ENCODE data around the gene SPTBN1.

The SPTBN1 gene

DNA sequence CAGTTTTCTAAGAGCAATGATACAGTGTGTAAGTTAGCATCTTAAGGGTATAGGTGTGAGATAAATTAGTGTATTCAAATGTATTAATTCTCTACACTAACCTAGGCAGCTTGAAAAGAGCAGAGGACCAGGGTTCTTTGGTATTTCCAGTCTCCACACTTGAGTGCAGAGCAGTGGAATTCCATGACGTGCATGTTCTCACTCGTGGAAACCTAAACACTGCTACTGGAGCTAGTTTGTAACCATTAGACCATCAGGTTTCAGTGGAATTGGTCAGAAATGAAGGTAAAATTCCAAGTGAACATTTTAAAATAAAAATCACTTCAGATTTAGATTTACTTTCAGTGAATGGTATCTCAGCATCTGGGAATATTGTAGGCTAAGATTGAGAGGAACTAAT, 9.0 kb downstream of the SPTBN1 start:
- TF ChIP-seq, protein P1, sequence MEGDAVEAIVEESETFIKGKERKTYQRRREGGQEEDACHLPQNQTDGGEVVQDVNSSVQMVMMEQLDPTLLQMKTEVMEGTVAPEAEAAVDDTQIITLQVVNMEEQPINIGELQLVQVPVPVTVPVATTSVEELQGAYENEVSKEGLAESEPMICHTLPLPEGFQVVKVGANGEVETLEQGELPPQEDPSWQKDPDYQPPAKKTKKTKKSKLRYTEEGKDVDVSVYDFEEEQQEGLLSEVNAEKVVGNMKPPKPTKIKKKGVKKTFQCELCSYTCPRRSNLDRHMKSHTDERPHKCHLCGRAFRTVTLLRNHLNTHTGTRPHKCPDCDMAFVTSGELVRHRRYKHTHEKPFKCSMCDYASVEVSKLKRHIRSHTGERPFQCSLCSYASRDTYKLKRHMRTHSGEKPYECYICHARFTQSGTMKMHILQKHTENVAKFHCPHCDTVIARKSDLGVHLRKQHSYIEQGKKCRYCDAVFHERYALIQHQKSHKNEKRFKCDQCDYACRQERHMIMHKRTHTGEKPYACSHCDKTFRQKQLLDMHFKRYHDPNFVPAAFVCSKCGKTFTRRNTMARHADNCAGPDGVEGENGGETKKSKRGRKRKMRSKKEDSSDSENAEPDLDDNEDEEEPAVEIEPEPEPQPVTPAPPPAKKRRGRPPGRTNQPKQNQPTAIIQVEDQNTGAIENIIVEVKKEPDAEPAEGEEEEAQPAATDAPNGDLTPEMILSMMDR (IDR thresholded peaks at IDR 0.05): no peak
- H3K27ac Mint-ChIP-seq: no peak overlapping the region

DNA sequence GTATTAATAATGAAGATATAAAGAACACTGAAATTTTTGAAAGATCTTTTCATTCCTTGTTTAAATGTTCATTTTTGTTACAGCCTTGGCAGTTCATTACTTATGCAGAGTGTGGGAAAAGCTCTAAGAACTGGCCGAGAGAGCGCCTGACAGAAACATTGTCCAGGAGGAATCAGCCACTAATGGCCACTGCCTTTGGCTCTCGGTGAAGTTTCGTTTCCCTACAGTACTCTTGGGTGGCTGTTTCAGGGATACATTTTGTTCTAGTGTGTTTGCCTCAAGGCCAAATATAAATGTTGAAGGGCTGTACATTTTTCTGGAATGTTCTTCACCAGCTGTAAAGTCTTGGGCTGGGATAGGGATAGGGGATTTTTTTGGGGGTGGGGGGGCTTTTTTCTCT, 10.7 kb downstream of the SPTBN1 start:
- Mint-ChIP-seq H3K4me1 (peaks cover 15% of the 10 kb centered on the region), H3K27me3 (ENCODE audit: low read depth, poor library complexity) (no peaks in the 10 kb centered on the region), H3K27ac (no peak overlapping the region), H3K9me3 (no peaks in the 10 kb centered on the region), H3K4me3 (no peak overlapping the region), H3K36me3 (ENCODE audit: low read depth) (no peaks in the 10 kb centered on the region)
- TF ChIP-seq, protein P1 (IDR thresholded peaks at IDR 0.05): no peak
- DNase-seq: no peak

More for the DNA sequence above, 9.0 kb downstream of the SPTBN1 start:
- no peaks in the 10 kb centered on the region for H3K9me3 Mint-ChIP-seq
- H3K36me3 Mint-ChIP-seq (ENCODE audit: low read depth): no peaks in the 10 kb centered on the region
- H3K4me1 Mint-ChIP-seq: peaks cover 11% of the 10 kb centered on the region
- DNase-seq: no peak
- no peak overlapping the region for H3K4me3 Mint-ChIP-seq
- no peaks in the 10 kb centered on the region for H3K27me3 Mint-ChIP-seq (ENCODE audit: low read depth, poor library complexity)

GRCh38 chr2:54468673-54469072, 12.5 kb downstream of the SPTBN1 start:
- Mint-ChIP-seq H3K4me3 (no peak overlapping the region), H3K27me3 (ENCODE audit: low read depth, poor library complexity) (no peaks in the 10 kb centered on the region), H3K4me1 (peaks cover 15% of the 10 kb centered on the region), H3K36me3 (ENCODE audit: low read depth) (no peaks in the 10 kb centered on the region), H3K27ac (no peak overlapping the region), H3K9me3 (no peaks in the 10 kb centered on the region)
- DNase-seq: no peak
- TF ChIP-seq, protein P1 (IDR thresholded peaks at IDR 0.05): no peak

DNA sequence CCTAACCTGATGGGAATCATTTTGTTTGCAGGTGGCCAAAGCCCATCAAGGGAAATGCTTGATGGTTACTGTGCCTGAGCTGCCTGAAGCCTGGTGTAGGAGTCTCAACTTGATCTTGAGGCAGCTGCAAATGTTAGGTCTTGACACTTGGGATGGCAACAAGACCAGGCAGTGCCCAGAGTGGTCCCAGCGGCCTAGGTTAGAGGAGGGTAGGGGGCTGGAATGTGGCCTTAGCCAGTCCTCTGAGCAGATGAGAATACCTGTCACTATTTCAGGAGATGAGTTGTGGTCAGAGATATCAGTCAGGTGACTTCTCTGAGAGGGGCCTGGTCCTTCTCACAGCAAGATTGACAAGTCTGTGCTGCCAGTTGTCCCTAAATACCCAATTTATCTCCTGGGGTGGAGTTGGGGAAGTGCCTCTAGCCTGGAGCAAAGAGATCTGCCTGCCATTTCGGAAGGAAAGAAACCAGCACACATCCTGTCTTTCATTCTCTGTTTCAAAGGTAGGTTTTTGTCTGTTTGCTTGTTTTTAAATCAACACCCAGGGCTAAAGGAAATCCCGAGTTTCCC, 13.4 kb downstream of the SPTBN1 start:
- H3K36me3 Mint-ChIP-seq (ENCODE audit: low read depth): no peaks in the 10 kb centered on the region
- DNase-seq: no peak
- H3K27me3 Mint-ChIP-seq (ENCODE audit: low read depth, poor library complexity): no peaks in the 10 kb centered on the region
- no peak overlapping the region for H3K27ac Mint-ChIP-seq
- H3K4me3 Mint-ChIP-seq: no peak overlapping the region
- TF ChIP-seq, protein P1 (IDR thresholded peaks at IDR 0.05): no peak
- peaks cover 15% of the 10 kb centered on the region for H3K4me1 Mint-ChIP-seq
- no peaks in the 10 kb centered on the region for H3K9me3 Mint-ChIP-seq

GRCh38 chr2:54470266-54470938, 14.3 kb downstream of the SPTBN1 start:
- H3K27me3 Mint-ChIP-seq (ENCODE audit: low read depth, poor library complexity): no peaks in the 10 kb centered on the region
- TF ChIP-seq, protein P1 (IDR thresholded peaks at IDR 0.05): no peak
- no peak for DNase-seq
- H3K4me1 Mint-ChIP-seq: peaks cover 15% of the 10 kb centered on the region
- no peak overlapping the region for H3K4me3 Mint-ChIP-seq
- H3K36me3 Mint-ChIP-seq (ENCODE audit: low read depth): no peaks in the 10 kb centered on the region
- H3K9me3 Mint-ChIP-seq: no peaks in the 10 kb centered on the region
- H3K27ac Mint-ChIP-seq: no peak overlapping the region

DNA sequence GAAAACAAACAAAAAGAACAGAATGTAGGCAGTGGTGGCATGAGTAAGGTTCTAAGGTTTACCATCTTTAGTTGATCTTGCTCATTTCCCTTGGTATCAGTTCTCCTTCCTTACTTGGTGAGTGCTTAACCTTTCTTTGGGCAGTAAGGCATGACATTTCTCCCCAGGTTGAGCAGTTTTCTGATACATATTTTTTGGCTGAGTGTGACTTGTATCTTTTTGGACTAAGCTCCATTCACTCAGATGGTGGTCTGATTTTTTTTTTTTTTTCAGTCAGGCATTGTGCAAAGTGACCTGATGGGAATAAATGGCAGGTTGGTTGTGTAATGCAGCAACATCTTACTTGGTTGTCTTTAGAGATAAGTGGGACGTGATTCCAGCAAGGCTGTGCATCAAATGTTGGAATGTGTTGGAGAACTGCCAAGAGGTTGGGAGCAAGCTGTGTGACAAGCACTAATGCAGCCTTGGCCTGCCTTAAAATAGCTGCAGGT, 15.1 kb downstream of the SPTBN1 start:
- TF ChIP-seq, protein P1 (IDR thresholded peaks at IDR 0.05): no peak
- Mint-ChIP-seq H3K27ac (no peak overlapping the region), H3K4me1 (peaks cover 15% of the 10 kb centered on the region), H3K36me3 (ENCODE audit: low read depth) (no peaks in the 10 kb centered on the region), H3K9me3 (no peaks in the 10 kb centered on the region), H3K27me3 (ENCODE audit: low read depth, poor library complexity) (peaks cover 3% of the 10 kb centered on the region), H3K4me3 (no peak overlapping the region)
- no peak for DNase-seq

Measured in nephron progenitor cell (in vitro differentiated cells).